GM12892 (cell line): ENCODE data around the gene DDX1.

Experiments
- DNase-seq: peaks from one replicate; pipeline ENCODE4 v3.0.0; 2011; ENCODE audit not compliant: insufficient read length
- FAIRE-seq: peaks from 2 replicates; lab custom pipeline; 2011; peaks lifted over from hg19 to GRCh38; lab: Jason Lieb, UNC
- POLR2A ChIP-seq: IDR thresholded peaks from 2 replicates; pipeline ENCODE4 v1.6.1; 2011; ENCODE audit warnings: low read depth, low read length, control low read depth
- POLR2AphosphoS5 ChIP-seq: IDR thresholded peaks from 2 replicates; pipeline ENCODE4 v1.6.1; 2011; ENCODE audit warnings: low read depth, low read length, control low read depth
- TAF1 ChIP-seq: IDR thresholded peaks from 2 replicates; pipeline ENCODE4 v1.6.1; 2011; ENCODE audit warnings: low read depth, mild to moderate bottlenecking, control low read depth, low read length, borderline replicate concordance

The DDX1 gene

DNA sequence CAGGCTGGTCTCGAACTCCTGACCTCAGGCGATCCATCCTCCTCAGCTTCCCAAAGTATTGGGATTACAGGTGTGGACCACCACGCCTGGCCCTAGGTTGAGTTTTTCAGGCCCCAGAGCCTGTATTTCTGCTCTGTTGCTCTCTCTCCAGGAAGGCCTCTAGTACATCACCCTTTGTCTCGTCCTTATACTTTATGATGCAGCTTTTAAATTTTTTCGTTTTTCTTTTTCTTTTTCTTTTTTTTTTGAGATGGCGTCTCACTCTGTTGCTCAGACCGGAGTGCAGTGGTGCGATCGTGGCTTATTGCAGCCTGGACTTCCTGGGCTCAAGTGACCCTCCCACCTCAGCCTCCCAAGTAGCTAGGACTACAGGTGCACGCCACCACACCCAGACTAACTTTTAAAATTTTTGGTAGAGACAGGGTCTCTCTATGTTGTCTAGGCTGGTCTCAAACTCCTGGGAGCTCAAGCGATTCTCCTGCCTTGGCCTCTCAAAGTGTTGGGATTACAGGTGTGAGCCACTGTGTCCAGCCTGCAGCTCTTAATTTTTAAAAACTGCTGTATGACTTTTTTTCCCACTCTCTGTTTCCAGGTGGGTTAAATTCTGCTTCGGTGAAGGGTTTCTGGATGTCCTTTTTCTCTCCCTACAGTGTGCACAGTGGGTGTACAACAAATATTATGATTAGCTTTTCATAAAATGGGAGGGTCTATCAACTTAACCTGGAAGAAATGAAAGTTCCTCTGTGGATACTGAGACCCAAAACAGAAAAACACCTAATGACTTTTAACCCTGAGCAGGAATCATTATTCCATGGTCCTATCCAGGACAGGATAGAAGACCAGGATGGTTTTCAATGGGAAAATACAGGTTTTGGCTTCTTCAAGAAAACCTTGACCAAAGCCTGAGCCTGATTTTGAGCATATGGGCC is 47.9 kb downstream of the DDX1 start:
- no peak for FAIRE-seq
- no peak for DNase-seq
- TF ChIP-seq POLR2A (no peak), POLR2AphosphoS5 (no peak), TAF1 (no peak)

DNA sequence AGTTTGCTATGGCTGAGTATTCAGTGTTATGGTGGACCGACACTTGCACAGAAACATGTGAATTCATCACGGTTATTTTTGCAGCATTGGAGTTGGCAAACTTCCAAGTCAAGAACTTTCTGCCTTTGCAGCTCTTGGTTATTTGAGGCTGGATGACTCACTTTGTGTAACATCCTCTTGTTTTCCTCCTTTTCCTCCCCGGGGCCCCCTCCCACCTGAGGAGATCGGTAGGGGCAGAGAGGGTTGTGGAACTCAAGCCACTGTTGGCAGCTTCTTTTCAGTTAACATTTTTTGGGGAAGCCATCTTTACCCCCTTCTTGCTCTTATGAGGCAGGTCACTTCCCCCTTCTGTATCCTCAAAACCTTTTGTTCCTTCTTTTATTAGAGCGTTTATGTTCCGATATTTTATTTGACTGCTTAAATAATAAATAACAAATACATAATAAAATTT is 48.6 kb downstream of the DDX1 start:
- TF ChIP-seq POLR2A (no peak), POLR2AphosphoS5 (no peak), TAF1 (no peak)
- no peak for FAIRE-seq
- DNase-seq: no peak

DNA sequence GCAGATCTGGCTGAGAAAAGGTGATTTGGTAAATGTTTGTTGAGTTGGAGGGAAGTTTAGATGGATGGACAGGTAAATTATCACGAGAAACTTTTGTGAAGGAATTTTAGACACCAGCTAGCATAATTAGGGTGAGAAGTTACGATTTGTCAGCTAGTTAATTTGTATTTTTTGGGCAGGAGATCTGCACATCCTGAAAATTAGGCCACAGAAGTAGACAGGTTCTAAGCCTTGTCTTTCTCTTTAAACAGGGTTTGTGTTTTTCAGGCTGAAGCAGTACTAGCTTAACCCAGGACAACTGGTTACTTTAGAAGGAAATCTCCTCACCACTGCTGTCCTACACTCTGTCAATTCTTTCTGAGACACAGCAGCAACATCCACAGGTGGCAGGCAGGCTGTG is 49.1 kb downstream of the DDX1 start:
- FAIRE-seq (no peak), DNase-seq (no peak)
- TF ChIP-seq POLR2AphosphoS5 (no peak), POLR2A (no peak), TAF1 (no peak)

DNA sequence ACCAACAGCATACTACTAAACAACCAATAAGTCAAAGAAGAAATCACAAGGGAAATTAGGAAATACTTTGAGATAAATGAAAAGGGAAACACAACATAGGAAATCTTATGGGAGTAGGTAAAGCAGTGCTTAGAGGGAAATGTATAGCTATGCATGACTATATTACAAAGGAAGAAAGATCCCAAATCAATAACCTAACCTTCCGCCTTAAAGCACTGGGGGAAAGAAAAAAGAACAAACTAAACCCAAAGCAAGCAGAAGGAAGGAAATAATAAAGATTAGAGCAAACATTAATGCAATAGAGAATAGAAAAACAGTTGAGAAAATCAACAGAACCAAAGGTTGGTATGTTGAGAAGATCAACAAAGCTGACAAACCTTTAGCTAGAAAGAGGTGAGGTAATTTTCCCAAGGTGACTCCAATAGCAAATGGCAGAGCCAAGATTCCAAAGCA is 49.9 kb downstream of the DDX1 start:
- no peak for DNase-seq
- FAIRE-seq: no peak
- TF ChIP-seq TAF1 (no peak), POLR2A (no peak)

DNA sequence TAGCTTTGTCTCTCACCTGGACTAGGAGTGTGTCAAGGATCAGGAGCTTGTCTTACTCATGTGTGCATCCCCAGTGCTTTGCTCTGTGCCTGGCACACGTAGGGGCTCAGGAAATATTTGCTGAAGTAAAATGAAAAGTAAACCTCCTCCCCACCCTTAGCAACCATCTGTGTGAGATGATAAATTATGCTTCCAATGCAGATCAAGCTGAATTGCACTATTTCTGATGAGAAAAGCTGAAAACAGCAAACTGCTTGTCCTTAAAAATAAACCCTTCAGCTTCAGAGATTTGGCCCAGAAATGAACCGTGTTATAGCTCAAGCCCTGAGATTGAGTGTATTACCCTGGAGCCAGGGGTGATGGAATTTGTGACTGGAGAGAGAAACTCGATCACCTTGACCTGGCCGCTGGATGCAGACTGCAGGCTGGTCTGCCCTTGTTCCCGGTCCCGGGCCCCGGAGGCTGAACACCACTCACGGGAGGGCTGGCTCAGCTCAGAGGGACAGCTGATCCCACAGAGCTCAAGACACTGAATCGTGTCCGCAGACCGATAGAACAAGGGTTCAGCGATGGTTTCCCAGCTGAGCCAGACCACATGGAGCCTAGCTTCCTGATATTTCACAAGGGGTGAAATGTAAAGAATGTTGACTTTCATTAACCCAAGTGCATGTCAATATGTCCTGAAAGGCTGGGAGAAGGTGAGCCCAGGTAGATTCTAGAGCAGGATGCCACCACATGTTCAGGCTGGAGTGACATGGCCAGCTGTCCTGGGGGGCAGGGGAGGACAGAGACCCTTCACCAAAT is 50.5 kb downstream of the DDX1 start:
- FAIRE-seq: no peak
- DNase-seq: no peak
- TF ChIP-seq POLR2A (no peak), TAF1 (no peak), POLR2AphosphoS5 (no peak)

DNA sequence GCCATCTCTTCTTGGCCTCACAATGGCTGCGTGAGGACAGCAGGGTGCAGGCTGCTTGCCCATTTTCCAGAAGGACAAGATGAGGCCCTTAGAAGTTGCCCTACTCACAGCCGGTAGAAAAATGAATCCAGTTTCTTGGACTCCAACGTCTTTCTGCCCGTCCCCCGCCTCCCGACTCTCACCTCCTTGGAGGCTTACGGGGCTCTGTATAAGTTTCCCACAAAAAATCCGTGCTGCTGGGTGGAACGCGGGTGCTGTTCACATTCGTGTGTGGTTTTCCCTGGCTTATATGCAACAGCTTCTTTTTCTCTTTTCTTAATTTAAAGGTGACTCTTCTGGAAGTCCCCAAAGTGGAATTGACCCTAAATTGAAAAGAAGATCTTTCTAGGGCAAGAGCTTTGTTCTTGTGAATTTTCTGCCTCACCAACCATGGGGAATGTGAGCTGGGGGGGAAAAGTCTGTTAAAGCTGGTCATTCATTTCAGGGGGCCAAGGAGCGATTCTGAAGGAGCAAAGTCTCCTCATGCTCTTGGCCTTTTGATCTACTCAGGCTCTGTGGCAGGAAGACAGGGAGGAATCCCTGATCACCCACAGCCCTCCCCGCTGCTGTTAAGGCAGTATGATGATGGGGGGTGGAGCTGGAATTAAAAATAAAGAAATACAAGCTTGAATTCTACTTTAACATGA is 51.3 kb downstream of the DDX1 start:
- DNase-seq (no peak), FAIRE-seq (no peak)

DNA sequence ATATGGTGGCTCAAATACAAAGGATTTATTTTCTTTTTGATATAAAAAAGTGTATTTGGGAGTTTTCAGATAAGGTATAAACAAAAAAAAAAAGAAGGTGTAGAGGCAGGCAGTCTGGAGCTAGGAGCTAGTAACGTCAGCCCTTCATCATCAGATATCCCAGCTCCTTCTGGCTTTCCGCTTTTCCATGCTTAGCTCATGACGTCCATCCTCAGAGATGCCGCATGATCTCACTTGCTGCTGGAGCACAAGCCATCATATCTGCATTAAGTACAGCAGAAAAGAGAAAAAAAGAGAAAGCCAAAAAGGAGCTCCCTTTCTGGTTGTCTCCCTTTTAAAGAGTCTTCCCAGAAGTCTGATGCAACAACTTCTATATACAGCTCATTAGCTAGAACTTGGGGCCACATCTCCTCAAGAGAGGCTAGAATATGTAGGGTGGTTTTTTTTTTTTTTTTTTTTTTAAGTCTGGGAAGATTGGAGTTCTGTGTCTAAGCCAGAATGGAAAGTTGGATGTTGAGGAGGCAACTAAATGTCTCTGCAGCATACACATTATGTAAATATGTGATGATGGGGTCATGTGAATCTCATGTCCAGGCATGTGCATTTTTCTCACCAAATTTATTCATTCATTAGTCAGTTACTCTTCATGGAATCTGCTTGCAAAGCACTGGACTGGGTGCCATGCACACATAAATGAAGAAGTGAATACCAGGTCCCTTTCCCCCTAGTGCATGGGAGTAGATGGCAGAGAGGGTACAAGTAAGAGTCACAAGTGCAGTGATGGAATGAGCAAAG is 52.3 kb downstream of the DDX1 start:
- TF ChIP-seq POLR2AphosphoS5: no peak
- TF ChIP-seq TAF1: no peak
- no peak for TF ChIP-seq POLR2A
- DNase-seq (no peak), FAIRE-seq (no peak)

More for the DNA sequence above, 51.3 kb downstream of the DDX1 start:
- no peak for TF ChIP-seq TAF1
- no peak for TF ChIP-seq POLR2A
- TF ChIP-seq POLR2AphosphoS5: no peak

DNA sequence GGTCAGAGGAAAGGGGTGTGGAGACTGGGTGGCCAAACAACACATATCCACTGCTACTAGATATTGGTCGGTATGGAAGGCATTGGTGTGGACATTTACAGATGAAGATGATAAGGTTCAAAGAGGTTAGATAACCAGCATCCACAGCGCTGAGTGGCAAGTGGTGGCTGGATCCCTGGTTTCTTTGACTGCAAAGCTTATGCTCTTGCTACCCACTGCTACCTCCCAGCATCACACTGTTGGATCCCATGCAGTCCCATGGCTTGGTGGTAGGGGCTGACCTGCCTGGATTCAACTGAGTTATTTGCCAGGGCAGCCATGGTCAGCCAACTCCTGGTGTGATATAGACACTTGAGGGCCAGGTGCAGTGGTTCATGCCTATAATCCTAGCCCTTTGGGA is 53.6 kb downstream of the DDX1 start:
- FAIRE-seq (no peak), DNase-seq (no peak)
- TF ChIP-seq TAF1 (no peak), POLR2A (no peak), POLR2AphosphoS5 (no peak)

DNA sequence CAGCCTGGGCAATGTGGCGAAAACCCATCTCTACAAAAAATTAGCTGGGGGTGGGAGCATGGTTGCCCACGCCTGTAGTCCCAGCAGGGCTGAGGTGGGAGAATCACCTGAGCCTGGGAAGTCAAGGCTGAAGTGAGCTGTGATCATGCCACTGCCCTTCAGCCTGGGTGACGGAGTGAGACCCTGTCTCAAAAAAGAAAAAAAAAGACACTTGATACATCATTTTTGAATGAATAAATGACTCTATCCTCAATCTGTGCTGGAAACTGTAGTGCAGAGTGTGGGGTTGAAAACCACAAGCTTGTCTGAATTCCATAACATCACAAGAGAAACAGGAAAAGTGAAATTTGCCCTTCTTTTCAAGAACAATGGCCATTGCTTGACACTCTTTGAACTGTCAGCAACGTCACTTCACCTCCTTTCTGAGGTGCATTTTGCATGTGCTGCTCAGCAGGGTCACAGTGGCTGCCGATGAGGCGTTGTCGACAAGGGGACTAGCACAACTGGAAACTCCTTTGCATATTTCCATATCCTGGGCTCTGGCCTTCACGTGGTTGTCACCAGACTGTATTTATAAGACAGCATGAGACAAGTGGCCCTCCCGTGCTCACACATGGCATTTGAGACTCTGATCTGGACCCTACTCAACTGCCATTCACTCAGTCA is 54.2 kb downstream of the DDX1 start:
- DNase-seq (no peak), FAIRE-seq (no peak)
- TF ChIP-seq POLR2AphosphoS5 (no peak), TAF1 (no peak), POLR2A (no peak)

DNA sequence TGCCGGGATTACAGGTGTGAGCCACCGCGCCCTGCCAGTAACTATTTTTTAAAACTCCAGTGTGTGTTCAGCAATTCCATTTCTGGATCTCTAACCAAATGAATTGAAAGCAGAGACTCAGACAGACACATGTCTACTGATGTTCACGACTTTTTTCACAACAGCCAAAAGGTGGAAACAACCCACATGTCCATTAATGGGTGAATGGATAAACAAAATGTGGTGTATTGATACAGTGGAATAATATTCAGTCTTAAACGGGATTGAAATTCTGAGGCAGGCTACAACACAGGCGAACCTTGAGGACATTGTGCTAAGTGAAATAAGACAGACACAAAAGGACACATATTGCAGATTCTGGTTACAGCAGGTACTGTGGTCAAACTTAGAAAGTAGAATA is 55.0 kb downstream of the DDX1 start:
- DNase-seq (no peak), FAIRE-seq (no peak)
- no peak for TF ChIP-seq POLR2A
- TF ChIP-seq POLR2AphosphoS5: no peak
- TF ChIP-seq TAF1: no peak
